Chondrocyte (in vitro differentiated cells): ENCODE data around the gene MEF2D. TPM values are rescaled to one million over a fixed set of nuclear protein-coding genes. Genes with fewer than 3 reads are reported as not detected.
A peak's percentile ranks its signal among the peaks of the same experiment; 100 is the strongest.

Source experiments
- DNase-seq: peaks from one replicate; pipeline ENCODE4 v3.0.0; 2021; ENCODE audit warnings: mixed read lengths, low spot score
- H3K27ac Mint-ChIP-seq: one replicate; pipeline ENCODE4 v1.8.0; 2021; ENCODE audit warnings: mild to moderate bottlenecking, moderate library complexity, mixed read lengths; ENCODE audit not compliant: unreplicated experiment
- H3K27me3 Mint-ChIP-seq: 2 replicates; pipeline ENCODE4 v1.8.0; 2021; ENCODE audit warnings: low read depth, mixed read lengths
- H3K36me3 Mint-ChIP-seq: 2 replicates; pipeline ENCODE4 v1.8.0; 2021; ENCODE audit warnings: low read depth, mixed read lengths
- H3K4me1 Mint-ChIP-seq: 2 replicates; pipeline ENCODE4 v1.8.0; 2021; ENCODE audit warnings: low read depth, mild to moderate bottlenecking, mixed read lengths
- H3K4me3 Mint-ChIP-seq: one replicate; pipeline ENCODE4 v1.8.0; 2021; ENCODE audit warnings: mild to moderate bottlenecking, moderate library complexity, mixed read lengths; ENCODE audit not compliant: unreplicated experiment
- H3K9me3 Mint-ChIP-seq: 2 replicates; pipeline ENCODE4 v1.8.0; 2021; ENCODE audit warnings: low read depth, mixed read lengths
- total RNA-seq: library from RNA; stranded (reverse); gene quantifications from 3 replicates; pipeline ENCODE4 v1.2.1, GENCODE V29; 2021
- TF ChIP-seq, protein P1 (sequence below): fragments of 200-600 bp; sonication (generic); IDR thresholded peaks from 2 replicates; pipeline ENCODE4 v1.5.0; 2021; ENCODE audit warnings: antibody characterized with exemption, mild to moderate bottlenecking, moderate library complexity

The MEF2D gene
- total RNA-seq, 1 donor from 2014 or later = 62.0 TPM

DNA sequence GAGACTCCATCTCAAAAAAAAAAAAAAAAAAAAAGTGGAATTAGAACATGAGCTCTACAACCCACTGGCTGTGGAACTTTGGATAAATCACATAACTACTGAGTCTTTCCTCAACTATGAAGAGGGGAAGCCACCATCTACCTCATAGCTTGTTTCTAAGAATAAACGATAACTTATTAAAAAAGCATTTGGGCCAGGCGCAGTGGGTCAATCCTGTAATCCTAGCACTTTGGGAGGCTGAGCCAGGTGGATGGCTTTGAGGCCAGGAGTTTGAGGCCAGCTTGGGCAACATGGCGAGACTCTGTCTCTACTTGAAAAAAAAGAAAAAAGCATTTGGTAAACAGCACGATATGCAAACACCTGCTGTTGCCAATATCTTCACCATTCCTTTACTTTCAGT lies 31.8 kb upstream of the MEF2D start:
- H3K27me3 Mint-ChIP-seq = no peaks in the 10 kb centered on the region
- DNase-seq = no peak
- no peak overlapping the region for H3K4me3 Mint-ChIP-seq
- H3K27ac Mint-ChIP-seq = no peak overlapping the region
- no peaks in the 10 kb centered on the region for H3K4me1 Mint-ChIP-seq
- TF ChIP-seq, protein P1, sequence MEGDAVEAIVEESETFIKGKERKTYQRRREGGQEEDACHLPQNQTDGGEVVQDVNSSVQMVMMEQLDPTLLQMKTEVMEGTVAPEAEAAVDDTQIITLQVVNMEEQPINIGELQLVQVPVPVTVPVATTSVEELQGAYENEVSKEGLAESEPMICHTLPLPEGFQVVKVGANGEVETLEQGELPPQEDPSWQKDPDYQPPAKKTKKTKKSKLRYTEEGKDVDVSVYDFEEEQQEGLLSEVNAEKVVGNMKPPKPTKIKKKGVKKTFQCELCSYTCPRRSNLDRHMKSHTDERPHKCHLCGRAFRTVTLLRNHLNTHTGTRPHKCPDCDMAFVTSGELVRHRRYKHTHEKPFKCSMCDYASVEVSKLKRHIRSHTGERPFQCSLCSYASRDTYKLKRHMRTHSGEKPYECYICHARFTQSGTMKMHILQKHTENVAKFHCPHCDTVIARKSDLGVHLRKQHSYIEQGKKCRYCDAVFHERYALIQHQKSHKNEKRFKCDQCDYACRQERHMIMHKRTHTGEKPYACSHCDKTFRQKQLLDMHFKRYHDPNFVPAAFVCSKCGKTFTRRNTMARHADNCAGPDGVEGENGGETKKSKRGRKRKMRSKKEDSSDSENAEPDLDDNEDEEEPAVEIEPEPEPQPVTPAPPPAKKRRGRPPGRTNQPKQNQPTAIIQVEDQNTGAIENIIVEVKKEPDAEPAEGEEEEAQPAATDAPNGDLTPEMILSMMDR = no peak
- peaks cover 2% of the 10 kb centered on the region for H3K36me3 Mint-ChIP-seq
- no peaks in the 10 kb centered on the region for H3K9me3 Mint-ChIP-seq

DNA sequence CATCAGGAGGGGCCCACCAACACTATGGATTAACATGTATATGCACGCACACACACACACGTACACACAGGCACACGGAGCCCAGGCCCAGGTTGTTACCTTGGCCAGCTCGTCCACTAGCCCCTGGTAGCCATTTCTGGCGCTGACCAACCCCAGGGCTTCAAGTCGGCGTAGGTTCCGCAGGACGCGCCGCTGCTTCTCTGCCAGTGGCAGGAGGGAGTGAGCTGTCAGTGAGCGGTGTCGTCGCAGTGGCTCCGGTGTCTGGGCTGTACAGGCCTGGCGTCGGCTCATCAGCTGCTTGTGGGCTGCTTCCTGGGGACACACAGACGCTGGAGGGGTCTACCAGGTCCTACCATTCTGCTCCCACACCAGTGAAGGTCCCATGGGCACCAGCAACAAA lies 29.4 kb upstream of the MEF2D start:
- peaks cover 2% of the 10 kb centered on the region for H3K4me1 Mint-ChIP-seq
- peak; percentile 63 for DNase-seq

DNA sequence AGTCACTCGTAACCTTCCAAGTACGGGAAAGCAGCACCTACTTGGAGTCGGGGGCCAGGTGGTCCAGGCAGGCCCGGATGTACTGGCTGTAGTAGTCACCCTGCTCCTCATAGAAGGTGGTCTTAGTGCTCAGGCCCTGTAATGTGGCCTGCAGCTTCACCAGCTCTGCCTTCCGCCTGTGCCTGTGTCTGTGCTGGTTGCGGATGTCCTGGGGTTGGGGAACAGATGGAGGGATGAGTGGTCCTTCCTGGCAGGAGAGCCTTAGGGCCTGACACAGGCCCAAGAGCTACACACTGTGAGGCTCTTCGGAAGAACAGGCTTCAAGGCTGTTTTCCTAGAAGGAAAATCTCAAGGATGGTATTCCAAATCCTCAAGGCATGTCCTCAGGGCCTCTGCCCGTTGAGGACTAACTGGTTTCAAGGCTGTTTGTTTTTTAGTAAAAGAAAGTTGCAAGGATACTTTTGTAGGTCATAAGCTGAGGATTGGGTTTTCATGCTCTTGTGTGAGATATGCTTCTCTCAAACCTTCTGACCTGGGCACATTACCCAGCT lies 28.4 kb upstream of the MEF2D start:
- Mint-ChIP-seq H3K36me3 (peaks cover 1% of the 10 kb centered on the region), H3K4me3 (no peak overlapping the region), H3K27ac (no peak overlapping the region), H3K27me3 (no peaks in the 10 kb centered on the region), H3K4me1 (peaks cover 2% of the 10 kb centered on the region), H3K9me3 (no peaks in the 10 kb centered on the region)
- peak; percentile 51 for DNase-seq
- TF ChIP-seq, protein P1 = no peak

More for the DNA sequence above, 29.4 kb upstream of the MEF2D start:
- no peak overlapping the region for H3K27ac Mint-ChIP-seq
- H3K36me3 Mint-ChIP-seq = peaks cover 1% of the 10 kb centered on the region
- H3K9me3 Mint-ChIP-seq = no peaks in the 10 kb centered on the region
- TF ChIP-seq, protein P1 = no peak
- H3K4me3 Mint-ChIP-seq = no peak overlapping the region
- H3K27me3 Mint-ChIP-seq = no peaks in the 10 kb centered on the region

DNA sequence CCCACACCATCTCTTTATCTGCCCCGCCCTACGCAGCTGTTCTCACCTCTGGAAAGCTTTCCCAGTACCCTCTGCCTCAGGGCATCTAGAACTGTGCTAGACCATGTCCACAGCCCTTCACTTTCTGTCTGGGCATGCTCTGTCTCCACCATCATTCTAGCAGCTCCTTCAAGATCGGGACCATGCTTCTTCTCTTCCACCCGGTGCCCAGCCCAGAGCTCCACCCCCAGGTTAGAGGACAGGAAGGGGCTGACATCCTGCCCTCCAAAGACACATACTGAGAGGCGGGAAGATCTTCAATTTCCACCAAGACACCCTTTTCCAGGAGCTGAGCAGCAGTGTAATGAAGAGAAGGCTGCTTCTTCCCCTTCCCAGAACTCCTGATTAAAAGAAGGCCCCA lies 27.7 kb upstream of the MEF2D start:
- Mint-ChIP-seq H3K36me3 (peaks cover 1% of the 10 kb centered on the region), H3K9me3 (no peaks in the 10 kb centered on the region), H3K27me3 (no peaks in the 10 kb centered on the region), H3K4me3 (no peak overlapping the region), H3K4me1 (peaks cover 2% of the 10 kb centered on the region), H3K27ac (no peak overlapping the region)
- DNase-seq = no peak
- TF ChIP-seq, protein P1 = no peak

DNA sequence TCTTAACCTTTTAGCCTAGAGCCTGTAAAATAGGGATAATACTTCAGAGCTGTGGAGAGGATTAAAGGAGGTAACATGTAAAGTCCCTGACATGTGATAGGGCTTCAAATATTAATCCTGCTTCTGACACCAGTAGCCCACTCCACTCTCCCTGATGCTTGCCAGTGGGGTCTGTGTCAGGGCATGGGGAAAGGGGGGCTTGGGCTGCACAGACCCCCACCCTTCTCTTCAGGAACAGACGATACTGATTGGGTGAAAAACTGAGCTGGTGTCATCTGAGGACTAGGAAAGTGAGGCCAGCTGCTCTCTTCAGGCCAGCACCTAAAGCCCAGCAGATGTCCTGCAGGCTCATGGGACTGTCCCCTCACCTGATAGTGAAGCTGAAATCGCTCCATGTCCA lies 27.0 kb upstream of the MEF2D start:
- H3K27ac Mint-ChIP-seq = no peak overlapping the region
- H3K27me3 Mint-ChIP-seq = no peaks in the 10 kb centered on the region
- H3K4me1 Mint-ChIP-seq = peaks cover 2% of the 10 kb centered on the region
- no peak for DNase-seq
- H3K36me3 Mint-ChIP-seq = peaks cover 1% of the 10 kb centered on the region
- H3K9me3 Mint-ChIP-seq = no peaks in the 10 kb centered on the region
- TF ChIP-seq, protein P1 = no peak
- no peak overlapping the region for H3K4me3 Mint-ChIP-seq
